ENCODE data around the gene EPHA5.

DNA sequence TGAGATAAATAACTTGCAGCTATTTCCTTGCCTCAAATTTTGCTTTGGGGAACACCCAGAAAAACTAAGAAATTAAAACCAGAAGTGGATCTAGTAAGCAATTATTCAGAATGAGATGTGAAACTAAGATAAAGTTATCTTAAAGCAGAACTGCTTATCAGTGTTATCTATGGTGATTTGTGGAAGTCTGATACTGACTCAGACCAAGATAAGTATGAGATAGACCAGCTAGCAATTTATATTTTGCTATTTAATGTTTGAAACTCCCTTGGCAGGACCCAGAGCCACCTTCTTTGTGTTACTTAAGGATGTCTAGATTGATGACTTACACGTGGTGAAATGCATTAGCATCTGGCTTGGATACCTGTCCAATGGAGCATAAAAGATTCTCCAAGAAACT, 368.1 kb downstream of the EPHA5 start:
- TF ChIP-seq, protein P1, sequence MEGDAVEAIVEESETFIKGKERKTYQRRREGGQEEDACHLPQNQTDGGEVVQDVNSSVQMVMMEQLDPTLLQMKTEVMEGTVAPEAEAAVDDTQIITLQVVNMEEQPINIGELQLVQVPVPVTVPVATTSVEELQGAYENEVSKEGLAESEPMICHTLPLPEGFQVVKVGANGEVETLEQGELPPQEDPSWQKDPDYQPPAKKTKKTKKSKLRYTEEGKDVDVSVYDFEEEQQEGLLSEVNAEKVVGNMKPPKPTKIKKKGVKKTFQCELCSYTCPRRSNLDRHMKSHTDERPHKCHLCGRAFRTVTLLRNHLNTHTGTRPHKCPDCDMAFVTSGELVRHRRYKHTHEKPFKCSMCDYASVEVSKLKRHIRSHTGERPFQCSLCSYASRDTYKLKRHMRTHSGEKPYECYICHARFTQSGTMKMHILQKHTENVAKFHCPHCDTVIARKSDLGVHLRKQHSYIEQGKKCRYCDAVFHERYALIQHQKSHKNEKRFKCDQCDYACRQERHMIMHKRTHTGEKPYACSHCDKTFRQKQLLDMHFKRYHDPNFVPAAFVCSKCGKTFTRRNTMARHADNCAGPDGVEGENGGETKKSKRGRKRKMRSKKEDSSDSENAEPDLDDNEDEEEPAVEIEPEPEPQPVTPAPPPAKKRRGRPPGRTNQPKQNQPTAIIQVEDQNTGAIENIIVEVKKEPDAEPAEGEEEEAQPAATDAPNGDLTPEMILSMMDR (conservative IDR thresholded peaks at IDR 0.05; ENCODE audit: low read depth, low read length), result no peak
- TF ChIP-seq EZH2 (IDR thresholded peaks at IDR 0.05; ENCODE audit: low read length, unreplicated experiment), result no peak

Data from PC-3 (cell line).